HG03520 (cell line): ENCODE measurements around the gene RFX2.
"Not testable (repeated sequence)": the region's sequence is repeated elsewhere in the genome, so short reads cannot be mapped to it uniquely, and the experiment has no call there.

Experiments
- ATAC-seq: cut with Tn5 transposase; IDR thresholded peaks from one replicate; pipeline ENCODE4 v1.9.1; 2021; ENCODE audit warnings: mild to moderate bottlenecking, moderate library complexity; ENCODE audit not compliant: unreplicated experiment

The RFX2 gene

GRCh38 chr19:6041991-6042481 is 68.3 kb downstream of the RFX2 start:
- no peak for ATAC-seq

- ATAC-seq: no peak
Observed at GRCh38 chr19:6041071-6041470, 69.2 kb downstream of the RFX2 start.

GRCh38 chr19:6039566-6040225 is 70.6 kb downstream of the RFX2 start:
- no peak for ATAC-seq

- no peak for ATAC-seq
Observed at GRCh38 chr19:6038634-6039405, 71.5 kb downstream of the RFX2 start.

GRCh38 chr19:6035026-6035425 is 75.3 kb downstream of the RFX2 start:
- ATAC-seq: no peak

- no peak for ATAC-seq
Observed at GRCh38 chr19:6034512-6034911, 75.8 kb downstream of the RFX2 start.

GRCh38 chr19:6033744-6034264 is 76.5 kb downstream of the RFX2 start:
- ATAC-seq: no peak

- no peak for ATAC-seq
Observed at GRCh38 chr19:6032827-6033226, 77.5 kb downstream of the RFX2 start.

- no peak for ATAC-seq
Observed at GRCh38 chr19:6032381-6032780, 77.9 kb downstream of the RFX2 start.

GRCh38 chr19:6030214-6030507 is 80.1 kb downstream of the RFX2 start:
- ATAC-seq: no peak

GRCh38 chr19:6026390-6027227 is 83.7 kb downstream of the RFX2 start:
- ATAC-seq: no peak

GRCh38 chr19:6024756-6025155 is 85.5 kb downstream of the RFX2 start:
- ATAC-seq: not testable (repeated sequence)

GRCh38 chr19:6023936-6024335 is 86.4 kb downstream of the RFX2 start:
- ATAC-seq: no peak

GRCh38 chr19:6023085-6023682 is 87.1 kb downstream of the RFX2 start:
- no peak for ATAC-seq

GRCh38 chr19:6022570-6023064 is 87.7 kb downstream of the RFX2 start:
- ATAC-seq: no peak

GRCh38 chr19:6021878-6022569 is 88.3 kb downstream of the RFX2 start:
- ATAC-seq: no peak

GRCh38 chr19:6020972-6021805 is 89.1 kb downstream of the RFX2 start:
- ATAC-seq: no peak

GRCh38 chr19:6020166-6020882 is 90.0 kb downstream of the RFX2 start:
- ATAC-seq: no peak

GRCh38 chr19:6018786-6019185 is 91.5 kb downstream of the RFX2 start:
- no peak for ATAC-seq
